GM12878 (cell line): ENCODE measurements around the gene PDE7B. TPM values are rescaled to one million over a fixed set of nuclear protein-coding genes. Genes with fewer than 3 reads are reported as not detected.
A peak's percentile ranks its signal among the peaks of the same experiment; 100 is the strongest.

Experiments
- ATAC-seq: fragments of 200-7000 bp; cut with Tn5 transposase; 3 replicates; pipeline ENCODE4 v1.9.1; 2020; ENCODE audit warnings: mild to moderate bottlenecking, moderate library complexity
- BruUV-seq: library from RNA; stranded (reverse); fragments of 400-500 nt; replicated peaks from 2 replicates; lab custom pipeline; 2021; lab: Mats Ljungman, UMichigan
- CTCF ChIA-PET: fragments of 300-600 bp; sonication (Branson Sonifier 250); formaldehyde crosslinking; extraction: SDS; loops from one replicate; lab custom pipeline; 2021; ENCODE audit warnings: inconsistent platforms; lab: Yijun Ruan, JAX
- POLR2A ChIA-PET: fragments of 350-600 bp; formaldehyde crosslinking; extraction: SDS; loops from one replicate; lab custom pipeline; 2021; ENCODE audit warnings: inconsistent platforms; lab: Charles Lee
- RAD21 ChIA-PET: fragments of 300-600 bp; sonication (Branson Sonifier 250); formaldehyde crosslinking; loops from one replicate; lab custom pipeline; 2023; ENCODE audit warnings: antibody characterized with exemption; ENCODE audit not compliant: unreplicated experiment; lab: Charles Lee
- SMC1A ChIA-PET: fragments of 300-600 bp; sonication (Branson Sonifier 250); formaldehyde crosslinking; loops from one replicate; lab custom pipeline; 2023; ENCODE audit not compliant: unreplicated experiment, uncharacterized antibody; lab: Charles Lee
- DNase-seq: peaks from one replicate; pipeline ENCODE4 v3.0.0-alpha.2; 2011; ENCODE audit warnings: low read depth, low spot score
- FAIRE-seq: peaks from 3 replicates; lab custom pipeline; 2011; peaks lifted over from hg19 to GRCh38; lab: Jason Lieb, UNC
- H2AFZ ChIP-seq: 2 replicates; pipeline ENCODE4 v1.6.0; 2011; ENCODE audit warnings: low read depth, low read length, control low read depth; ENCODE audit not compliant: control insufficient read depth
- H3K27ac ChIP-seq: 2 replicates; pipeline ENCODE4 v1.5.1; 2011; ENCODE audit warnings: control low read depth; ENCODE audit not compliant: control insufficient read depth, insufficient read depth
- H3K27me3 ChIP-seq, 2 experiments: replicated peaks in 1 of 2; 2 replicates each; pipeline versions ENCODE4 v1.6.0 to v1.6.1; 2011; ENCODE audit warnings: low read length in 1 of 2; ENCODE audit not compliant: control insufficient read depth in 2 of 2, insufficient read depth in 2 of 2
- H3K36me3 ChIP-seq, 2 experiments: 2 replicates each; pipeline ENCODE4 v1.5.1; 2011; ENCODE audit warnings: low read length in 1 of 2; ENCODE audit not compliant: control insufficient read depth in 2 of 2, insufficient read depth in 2 of 2
- H3K4me1 ChIP-seq: 2 replicates; pipeline ENCODE4 v1.6.1; 2011; ENCODE audit warnings: mild to moderate bottlenecking, low read length, moderate library complexity, mixed read lengths; ENCODE audit not compliant: control insufficient read depth, insufficient read depth
- H3K4me2 ChIP-seq: 2 replicates; pipeline ENCODE4 v1.6.0; 2011; ENCODE audit warnings: control low read depth; ENCODE audit not compliant: control insufficient read depth, insufficient read depth
- H3K4me3 ChIP-seq: fragments of 200-600 bp; sonication (generic); 2 replicates; pipeline ENCODE4 v1.5.1; 2016
- H3K79me2 ChIP-seq: 2 replicates; pipeline ENCODE4 v1.6.0; 2011; ENCODE audit warnings: low read length; ENCODE audit not compliant: control insufficient read depth, insufficient read depth
- H3K9ac ChIP-seq: 2 replicates; pipeline ENCODE4 v1.8.0; 2011; ENCODE audit warnings: low read length, control low read depth, mixed read lengths; ENCODE audit not compliant: control insufficient read depth, insufficient read depth
- H3K9me3 ChIP-seq: replicated peaks from 3 replicates; pipeline ENCODE4 v1.5.1; 2011; ENCODE audit warnings: mild to moderate bottlenecking, low read length; ENCODE audit not compliant: control insufficient read depth, insufficient read depth
- H4K20me1 ChIP-seq: 2 replicates; pipeline ENCODE4 v1.6.0; 2011; ENCODE audit not compliant: control insufficient read depth, insufficient read depth
- ATF2 ChIP-seq: IDR thresholded peaks from 2 replicates; pipeline ENCODE4 v1.6.1; 2012; ENCODE audit warnings: low read length, inconsistent platforms
- BHLHE40 ChIP-seq, 2 experiments: fragments of 450-650 bp in 1 of 2; IDR thresholded peaks; 2 replicates each; pipeline ENCODE4 v1.6.1; 2011 to 2017; ENCODE audit warnings: low read depth in 2 of 2, borderline replicate concordance in 1 of 2, improper control_type of control experiment in 1 of 2, low read length in 1 of 2, mild to moderate bottlenecking in 1 of 2
- NR2F1 ChIP-seq: fragments of 450-650 bp; conservative IDR thresholded peaks from 2 replicates; pipeline ENCODE4 v1.6.1; 2017; ENCODE audit warnings: mild to moderate bottlenecking
- RCOR1 ChIP-seq: conservative IDR thresholded peaks from 2 replicates; pipeline ENCODE4 v1.6.1; 2012; ENCODE audit warnings: low read depth, low read length, improper control_type of control experiment
- RELA ChIP-seq: fragments of 450-650 bp; IDR thresholded peaks from 2 replicates; pipeline ENCODE4 v1.8.0; 2014; ENCODE audit warnings: borderline replicate concordance; ENCODE audit not compliant: partially characterized antibody
- SPI1 ChIP-seq: IDR thresholded peaks from 2 replicates; pipeline ENCODE4 v1.6.1; 2011; ENCODE audit warnings: low read depth, mild to moderate bottlenecking, low read length, moderate library complexity, borderline replicate concordance; ENCODE audit not compliant: insufficient read depth
- SREBF1 ChIP-seq: IDR thresholded peaks from 2 replicates; pipeline ENCODE4 v1.6.1; 2012; ENCODE audit warnings: mild to moderate bottlenecking, low read length
- SRF ChIP-seq, 2 experiments: IDR thresholded peaks; 2 replicates each; pipeline ENCODE4 v1.6.1; 2011; ENCODE audit warnings: low read depth in 2 of 2, low read length in 2 of 2, mild to moderate bottlenecking in 1 of 2, moderate library complexity in 1 of 2
- TCF12 ChIP-seq: IDR thresholded peaks from 2 replicates; pipeline ENCODE4 v1.6.1; 2011; ENCODE audit warnings: low read depth, mild to moderate bottlenecking, low read length
- USF2 ChIP-seq: IDR thresholded peaks from 2 replicates; pipeline ENCODE4 v1.6.1; 2011; ENCODE audit warnings: low read depth, low read length, improper control_type of control experiment, borderline replicate concordance
- ZBTB33 ChIP-seq: fragments of 450-650 bp; IDR thresholded peaks from 2 replicates; pipeline ENCODE4 v1.6.1; 2017; ENCODE audit warnings: mild to moderate bottlenecking
- ZNF592 ChIP-seq: fragments of 450-650 bp; IDR thresholded peaks from 2 replicates; pipeline ENCODE4 v1.6.1; 2017; ENCODE audit warnings: mild to moderate bottlenecking, moderate library complexity
- WGBS: methylation state at CpG from one replicate; pipeline ENCODE4 v1.1.6; 2016; ENCODE audit warnings: low lambda C conversion rate; ENCODE audit not compliant: insufficient replicate concordance, insufficient coverage; ENCODE audit errors: missing lambda C conversion rate; 5-methylcytosine and 5-hydroxymethylcytosine counted together
- in situ Hi-C: fragments of 300-500 bp; cut with MboI; formaldehyde crosslinking; loops from 9 replicates; pipeline ENCODE4 v1.14.3; 2018; ENCODE audit warnings: mixed read lengths
- intact Hi-C: fragments of 100-400 bp; cut with micrococcal nuclease; formaldehyde crosslinking; loops from one replicate; pipeline ENCODE4 v1.14.2; 2022; ENCODE audit not compliant: unreplicated experiment
- polyA plus RNA-seq, 11 experiments: library from polyadenylated mRNA; depleted of rRNA in 4 of 11; unstranded in 6 of 11; stranded (reverse) in 5 of 11; fragments of >200 nt; fragmentation: Nextera tagmentation in 4 of 11; fragmentation: Illumina TruSeq in 1 of 11; extraction: Ambion mirVana in 4 of 11; extraction: Trizol in 1 of 11; gene quantifications; 1 replicate in 1 of 11; 2 replicates in 10 of 11; pipeline versions ENCODE4 v1.2.1 to v1.2.3, GENCODE V29; 2011 to 2016; ENCODE audit warnings: inconsistent platforms in 2 of 11, missing spikeins in 2 of 11, low read depth in 1 of 11
- total RNA-seq, 4 experiments: library from RNA; depleted of rRNA in 3 of 4; stranded (reverse); fragments of >200 nt in 3 of 4; fragmentation: Illumina TruSeq in 1 of 4; extraction: Trizol in 1 of 4; gene quantifications; 2 replicates each; pipeline versions ENCODE4 v1.2.1 to v1.2.3, GENCODE V29; 2013 to 2021

The PDE7B gene
- total and polyA plus RNA-seq, 10 of the 15 experiments (the other 5 are each of a cell fraction or from before 2014, with no cell fraction given) = not detected

GRCh38 chr6:136226674-136227377 is 375.3 kb downstream of the PDE7B start:
- Histone ChIP-seq H3K4me3 (no peak overlapping the region), H2AFZ (peak overlapping the region; percentile 22; the same call in 1 of the 2 replicates), H3K36me3 (peaks cover 0 to 8% of the 10 kb centered on the region in 2 experiments; a peak in 2 of 4 replicates), H4K20me1 (no peaks in the 10 kb centered on the region), H3K9ac (no peak overlapping the region), H3K9me3 (no peaks in the 10 kb centered on the region; the same call in 2 of the 3 replicates), H3K4me2 (0 out of 2 replicates have a peak overlapping the region, but pooled peaks have one; percentile 11), H3K4me1 (peaks cover 9% of the 10 kb centered on the region; the same call in 1 of the 2 replicates), H3K27me3 (no peaks in the 10 kb centered on the region), H3K79me2 (no peaks in the 10 kb centered on the region), H3K27ac (no peak overlapping the region)
- CTCF ChIA-PET = interaction anchor here (0.6 to 3.4 kb wide), 59 partner anchors 8 to 968 kb away, joined by 3 to 50 read pairs (median 4); partner anchors contain the start of genes BCLAF1, MTFR2 and PDE7B
- no peak for FAIRE-seq
- BruUV-seq = no TSS peak
- intact Hi-C loops (loop anchor here (1.0 to 5.0 kb wide), 6 partner anchors 185 to 776 kb away; no protein-coding TSS in a partner anchor), in situ Hi-C loops (loop anchor here (5.0 to 10.0 kb wide), 3 partner anchors 552 to 775 kb away; no protein-coding TSS in a partner anchor)
- ATAC-seq = peak; percentile 58
- no peak for DNase-seq
- WGBS = 74% methylated on average over 3 of the region's 4 CpGs
- POLR2A ChIA-PET = no interaction called here
- SMC1A ChIA-PET = interaction anchor here (0.7 to 2.4 kb wide), 24 partner anchors 8 to 782 kb away, joined by 3 to 25 read pairs (median 4); partner anchors contain the start of genes AHI1 and BCLAF1
- RAD21 ChIA-PET = interaction anchor here (0.8 to 2.0 kb wide), 11 partner anchors 63 to 778 kb away, joined by 3 to 18 read pairs (median 5); partner anchors contain the start of gene BCLAF1
- no peak for TF ChIP-seq TCF12
- TF ChIP-seq NR2F1 = no peak
- no peak for TF ChIP-seq ZBTB33
- TF ChIP-seq BHLHE40 (IDR thresholded peaks at IDR 0.05; ENCODE audit: borderline replicate concordance in 1 of 2, low read depth in 2 of 2, low read length in 1 of 2) = no peak
- no peak for TF ChIP-seq SREBF1
- no peak for TF ChIP-seq SRF (IDR thresholded peaks at IDR 0.05; ENCODE audit: low read depth in 2 of 2, low read length in 2 of 2)
- no peak for TF ChIP-seq SPI1
- no peak for TF ChIP-seq RCOR1
- no peak for TF ChIP-seq ATF2
- no peak for TF ChIP-seq RELA
- no peak for TF ChIP-seq USF2
- no peak for TF ChIP-seq ZNF592
